ENCODE results near the gene ADAMTSL1.

GRCh38 chr9:18811171-18811570 is 337.2 kb downstream of the ADAMTSL1 start:
- TF ChIP-seq ZNF18 (tag by site-specific recombination; IDR thresholded peaks at IDR 0.05) (no peak), CTCF (tag by site-specific recombination; IDR thresholded peaks at IDR 0.05) (no peak), ZNF704 (tag by site-specific recombination; IDR thresholded peaks at IDR 0.05) (no peak), ZNF24 (tag by site-specific recombination; IDR thresholded peaks at IDR 0.05) (no peak), INSM2 (tag by site-specific recombination; IDR thresholded peaks at IDR 0.05) (no peak), ZNF707 (tag by site-specific recombination; IDR thresholded peaks at IDR 0.05) (no peak), ZNF311 (tag by site-specific recombination; IDR thresholded peaks at IDR 0.05; ENCODE audit: borderline replicate concordance) (no peak), HOXA7 (CRISPR knock-in tag; IDR thresholded peaks at IDR 0.05; ENCODE audit: borderline replicate concordance) (no peak), ZNF660 (tag by site-specific recombination; IDR thresholded peaks at IDR 0.05) (no peak), MZF1 (tag by site-specific recombination; IDR thresholded peaks at IDR 0.05; ENCODE audit: borderline replicate concordance) (no peak), REST (tag by site-specific recombination; IDR thresholded peaks at IDR 0.05) (no peak)
